ENCODE data around the gene SAG. TPM values are rescaled to one million over a fixed set of nuclear protein-coding genes. Genes with fewer than 3 reads are reported as not detected.
A peak's percentile ranks its signal among the peaks of the same experiment; 100 is the strongest.

Gene SAG
- total RNA-seq, 2 experiments from 2014 or later, result 0.32 TPM; not detected in 1

GRCh38 chr2:233303252-233303651 is 4.4 kb upstream of the SAG start:
- BruUV-seq (replicated peaks), result no TSS peak
- Histone ChIP-seq H3K4me2 (ENCODE audit: low read length) (no peak overlapping the region), H3K4me3 (ENCODE audit: low read depth, low read length, poor library complexity, severe bottlenecking) (no peak overlapping the region), H2AFZ (ENCODE audit: low read length) (no peak overlapping the region), H3K4me1 (ENCODE audit: insufficient read depth, low read length, poor library complexity, severe bottlenecking) (no peaks in the 10 kb centered on the region), H3K27ac (ENCODE audit: low read depth, low read length, poor library complexity, severe bottlenecking) (no peak overlapping the region), H3K36me3 (ENCODE audit: insufficient read depth, low read length) (no peaks in the 10 kb centered on the region), H3K9me3 (ENCODE audit: low read length) (no peaks in the 10 kb centered on the region), H3K79me2 (ENCODE audit: insufficient read depth, low read depth, low read length) (no peaks in the 10 kb centered on the region), H4K20me1 (ENCODE audit: insufficient read depth, low read length) (no peaks in the 10 kb centered on the region; the same call in 1 of the 2 replicates), H3K9me2 (ENCODE audit: insufficient read depth, low read length) (no peaks in the 10 kb centered on the region)
- POLR2A ChIA-PET, result interaction anchor here (0.6 to 0.8 kb wide), 4 partner anchors 14 to 373 kb away, joined by 3 to 6 read pairs (median 4); no protein-coding TSS in a partner anchor
- intact Hi-C loops (cut with micrococcal nuclease; ENCODE audit: unreplicated experiment), result no loop called here
- peak; percentile 15 for DNase-seq (ENCODE audit: low spot score)
- CTCF ChIA-PET (ENCODE audit: unreplicated experiment), result no interaction called here
- TF ChIP-seq CTCF (conservative IDR thresholded peaks at IDR 0.05; ENCODE audit: low read length) (peak; percentile 43), EZH2phosphoT487 (IDR thresholded peaks at IDR 0.05; ENCODE audit: borderline replicate concordance, low read depth, low read length) (no peak)

- no peaks in the 10 kb centered on the region for H3K79me2 ChIP-seq (ENCODE audit: insufficient read depth, low read depth, low read length)
- no peak for TF ChIP-seq EZH2phosphoT487 (IDR thresholded peaks at IDR 0.05; ENCODE audit: borderline replicate concordance, low read depth, low read length)
- H3K27ac ChIP-seq (ENCODE audit: low read depth, low read length, poor library complexity, severe bottlenecking), result no peak overlapping the region
- no peak overlapping the region for H2AFZ ChIP-seq (ENCODE audit: low read length)
- intact Hi-C loops (cut with micrococcal nuclease; ENCODE audit: unreplicated experiment), result no loop called here
- CTCF ChIA-PET (ENCODE audit: unreplicated experiment), result no interaction called here
- POLR2A ChIA-PET, result no interaction called here
- no peaks in the 10 kb centered on the region for H4K20me1 ChIP-seq (ENCODE audit: insufficient read depth, low read length)
- no peak for DNase-seq (ENCODE audit: low spot score)
- no peaks in the 10 kb centered on the region for H3K9me3 ChIP-seq (ENCODE audit: low read length)
- H3K36me3 ChIP-seq (ENCODE audit: insufficient read depth, low read length), result no peaks in the 10 kb centered on the region
- H3K4me2 ChIP-seq (ENCODE audit: low read length), result no peak overlapping the region
- BruUV-seq (replicated peaks), result no TSS peak
- no peak overlapping the region for H3K4me3 ChIP-seq (ENCODE audit: low read depth, low read length, poor library complexity, severe bottlenecking)
- H3K9me2 ChIP-seq (ENCODE audit: insufficient read depth, low read length), result no peaks in the 10 kb centered on the region
- H3K4me1 ChIP-seq (ENCODE audit: insufficient read depth, low read length, poor library complexity, severe bottlenecking), result no peaks in the 10 kb centered on the region
Observed at GRCh38 chr2:233311241-233311926, 3.8 kb downstream of the SAG start.

GRCh38 chr2:233312874-233313273 is 5.3 kb downstream of the SAG start:
- H3K27ac ChIP-seq (ENCODE audit: low read depth, low read length, poor library complexity, severe bottlenecking), result no peak overlapping the region
- intact Hi-C loops (cut with micrococcal nuclease; ENCODE audit: unreplicated experiment), result no loop called here
- H4K20me1 ChIP-seq (ENCODE audit: insufficient read depth, low read length), result no peaks in the 10 kb centered on the region
- no peak overlapping the region for H3K4me3 ChIP-seq (ENCODE audit: low read depth, low read length, poor library complexity, severe bottlenecking)
- POLR2A ChIA-PET, result interaction anchor here (0.6 kb wide), 1 partner anchor 25 kb away, joined by 3 read pairs; no protein-coding TSS in a partner anchor
- H3K9me2 ChIP-seq (ENCODE audit: insufficient read depth, low read length), result no peaks in the 10 kb centered on the region
- no peak for DNase-seq (ENCODE audit: low spot score)
- H2AFZ ChIP-seq (ENCODE audit: low read length), result no peak overlapping the region
- H3K36me3 ChIP-seq (ENCODE audit: insufficient read depth, low read length), result no peaks in the 10 kb centered on the region
- TF ChIP-seq EZH2phosphoT487 (IDR thresholded peaks at IDR 0.05; ENCODE audit: borderline replicate concordance, low read depth, low read length), result no peak
- TF ChIP-seq CTCF (conservative IDR thresholded peaks at IDR 0.05; ENCODE audit: low read length), result no peak
- H3K79me2 ChIP-seq (ENCODE audit: insufficient read depth, low read depth, low read length), result no peaks in the 10 kb centered on the region
- H3K4me2 ChIP-seq (ENCODE audit: low read length), result no peak overlapping the region
- BruUV-seq (replicated peaks), result no TSS peak
- H3K4me1 ChIP-seq (ENCODE audit: insufficient read depth, low read length, poor library complexity, severe bottlenecking), result no peaks in the 10 kb centered on the region
- no peaks in the 10 kb centered on the region for H3K9me3 ChIP-seq (ENCODE audit: low read length)
- CTCF ChIA-PET (ENCODE audit: unreplicated experiment), result no interaction called here

Measured in OCI-LY7 (cell line).